LNCaP clone FGC (cell line): Measurements from ENCODE around the gene HDAC11.
"Not testable (repeated sequence)": the region's sequence is repeated elsewhere in the genome, so short reads cannot be mapped to it uniquely, and the experiment has no call there.

Experiments
- DNase-seq: peaks from one replicate; pipeline ENCODE4 v3.0.0-alpha.2; 2011; ENCODE audit warnings: low read depth
- H3K4me3 ChIP-seq: 2 replicates; pipeline ENCODE4 v1.5.1; 2011; ENCODE audit warnings: mild to moderate bottlenecking, low read depth, low read length, control low read depth
- TF ChIP-seq, protein P1 (sequence below): IDR thresholded peaks from 2 replicates; pipeline ENCODE4 v1.5.1; 2012; ENCODE audit warnings: mild to moderate bottlenecking; ENCODE audit not compliant: control insufficient read depth, insufficient read depth; ENCODE audit errors: extremely low read depth

The HDAC11 gene, protein sequence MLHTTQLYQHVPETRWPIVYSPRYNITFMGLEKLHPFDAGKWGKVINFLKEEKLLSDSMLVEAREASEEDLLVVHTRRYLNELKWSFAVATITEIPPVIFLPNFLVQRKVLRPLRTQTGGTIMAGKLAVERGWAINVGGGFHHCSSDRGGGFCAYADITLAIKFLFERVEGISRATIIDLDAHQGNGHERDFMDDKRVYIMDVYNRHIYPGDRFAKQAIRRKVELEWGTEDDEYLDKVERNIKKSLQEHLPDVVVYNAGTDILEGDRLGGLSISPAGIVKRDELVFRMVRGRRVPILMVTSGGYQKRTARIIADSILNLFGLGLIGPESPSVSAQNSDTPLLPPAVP

DNA sequence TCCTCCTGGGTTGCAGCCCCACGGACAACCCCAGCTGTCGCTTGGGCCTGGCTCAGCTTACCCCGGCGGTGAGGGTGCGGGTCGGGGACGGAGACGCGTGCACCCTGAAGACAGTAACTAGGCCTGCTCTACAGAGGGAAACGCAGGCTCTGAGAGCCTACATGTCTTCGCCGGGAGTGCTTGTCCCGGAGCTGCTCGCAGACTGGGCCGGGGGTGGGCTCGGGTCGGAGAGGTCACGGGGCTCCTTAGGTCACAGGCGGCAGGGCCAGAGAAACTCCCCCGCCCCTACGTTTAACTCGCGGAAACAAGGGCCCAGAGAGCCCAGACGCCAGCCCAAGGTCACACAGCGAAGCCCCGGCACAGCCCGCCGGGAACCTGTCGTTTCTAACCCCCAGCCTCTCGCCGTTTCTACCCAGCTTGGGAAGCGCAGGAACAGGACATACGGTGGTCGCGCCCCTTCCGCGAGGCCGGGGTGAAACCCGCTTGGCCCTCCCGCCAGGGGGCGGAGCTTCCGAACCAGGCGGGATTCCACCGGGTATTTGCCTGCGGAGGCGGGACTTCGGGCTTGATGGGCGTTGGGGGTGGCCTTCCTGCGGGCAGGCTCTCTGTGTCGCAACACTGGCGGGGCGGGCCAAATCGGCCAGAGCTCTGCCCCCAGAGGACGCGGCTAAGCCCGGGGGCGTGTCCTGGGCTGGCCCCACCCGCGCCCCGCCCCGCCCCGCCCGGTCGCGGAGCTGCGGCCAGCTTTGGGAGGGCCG is at the start of gene HDAC11:
Gene HDAC11 (plus strand): TSS at position 725 of the 758 bp plus-strand sequence. CDS start 42 bp downstream, outside the sequence.
- TF ChIP-seq, protein P1, sequence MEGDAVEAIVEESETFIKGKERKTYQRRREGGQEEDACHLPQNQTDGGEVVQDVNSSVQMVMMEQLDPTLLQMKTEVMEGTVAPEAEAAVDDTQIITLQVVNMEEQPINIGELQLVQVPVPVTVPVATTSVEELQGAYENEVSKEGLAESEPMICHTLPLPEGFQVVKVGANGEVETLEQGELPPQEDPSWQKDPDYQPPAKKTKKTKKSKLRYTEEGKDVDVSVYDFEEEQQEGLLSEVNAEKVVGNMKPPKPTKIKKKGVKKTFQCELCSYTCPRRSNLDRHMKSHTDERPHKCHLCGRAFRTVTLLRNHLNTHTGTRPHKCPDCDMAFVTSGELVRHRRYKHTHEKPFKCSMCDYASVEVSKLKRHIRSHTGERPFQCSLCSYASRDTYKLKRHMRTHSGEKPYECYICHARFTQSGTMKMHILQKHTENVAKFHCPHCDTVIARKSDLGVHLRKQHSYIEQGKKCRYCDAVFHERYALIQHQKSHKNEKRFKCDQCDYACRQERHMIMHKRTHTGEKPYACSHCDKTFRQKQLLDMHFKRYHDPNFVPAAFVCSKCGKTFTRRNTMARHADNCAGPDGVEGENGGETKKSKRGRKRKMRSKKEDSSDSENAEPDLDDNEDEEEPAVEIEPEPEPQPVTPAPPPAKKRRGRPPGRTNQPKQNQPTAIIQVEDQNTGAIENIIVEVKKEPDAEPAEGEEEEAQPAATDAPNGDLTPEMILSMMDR: no peak
- peak within 1 kb of the TSS; percentile 68 for H3K4me3 ChIP-seq
- DNase-seq: peak; percentile 82

DNA sequence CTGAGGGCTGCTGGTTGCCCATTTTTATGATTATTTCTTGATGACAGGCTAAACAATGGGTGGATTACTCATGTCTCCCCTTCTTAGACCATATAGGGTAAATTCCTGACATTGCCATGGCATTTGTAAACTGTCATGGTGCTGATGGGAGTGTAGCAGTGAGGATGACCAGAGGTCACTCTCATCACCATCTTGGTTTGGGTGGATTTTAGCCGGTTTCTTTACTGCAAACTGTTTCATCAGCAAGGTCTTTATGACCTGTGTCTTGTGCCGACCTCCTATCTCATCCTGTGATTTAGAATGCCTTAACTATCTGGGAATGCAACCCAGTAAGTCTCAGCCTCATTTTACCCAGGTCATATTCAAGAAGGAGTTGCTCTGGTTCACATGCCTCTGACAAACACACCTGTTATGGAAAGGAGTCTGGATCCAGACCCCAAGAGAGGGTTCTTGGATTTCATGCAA is 49.7 kb upstream of the HDAC11 start:
- not testable (repeated sequence) for DNase-seq, H3K4me3 ChIP-seq

DNA sequence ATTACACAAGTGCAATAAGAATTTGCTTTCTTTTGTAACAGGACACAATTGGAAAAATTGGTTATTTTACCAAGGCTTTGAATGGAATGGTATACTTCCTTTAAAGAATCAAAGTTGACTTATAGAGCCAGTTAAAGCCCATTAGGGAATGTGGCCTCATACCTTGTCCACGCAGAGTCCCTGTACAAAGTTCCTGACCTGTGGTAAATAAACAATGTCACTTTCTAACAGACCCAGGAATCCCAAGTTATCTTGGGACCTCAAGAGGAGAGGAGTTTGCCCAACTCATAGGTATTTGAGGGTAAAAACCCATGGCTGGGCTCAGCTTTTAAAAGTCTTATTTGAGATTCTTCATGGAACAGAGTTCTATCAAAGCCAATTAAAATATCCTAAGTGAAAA is 48.0 kb upstream of the HDAC11 start:
- TF ChIP-seq, protein P1: no peak
- H3K4me3 ChIP-seq: no peak overlapping the region
- DNase-seq: no peak

DNA sequence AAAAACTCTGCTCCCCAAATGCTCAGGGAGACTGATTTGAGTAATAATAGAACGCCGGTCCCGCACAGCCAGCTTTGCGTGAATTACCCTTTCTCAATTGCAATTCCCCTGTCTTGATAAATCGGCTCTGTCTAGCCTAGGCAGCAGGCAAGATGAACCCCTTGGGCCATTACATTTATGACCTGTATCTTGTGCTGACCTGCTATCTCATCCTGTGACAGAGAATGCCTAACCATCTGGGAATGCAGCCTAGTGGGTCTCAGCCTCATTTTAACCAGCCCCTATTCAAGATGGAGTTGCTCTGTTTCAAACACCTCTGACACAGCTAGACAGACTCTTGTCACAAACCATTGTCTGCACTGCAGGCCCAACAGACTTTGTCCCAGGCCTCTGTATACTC is 46.2 kb upstream of the HDAC11 start:
- H3K4me3 ChIP-seq: no peak overlapping the region
- TF ChIP-seq, protein P1: no peak
- DNase-seq: no peak

DNA sequence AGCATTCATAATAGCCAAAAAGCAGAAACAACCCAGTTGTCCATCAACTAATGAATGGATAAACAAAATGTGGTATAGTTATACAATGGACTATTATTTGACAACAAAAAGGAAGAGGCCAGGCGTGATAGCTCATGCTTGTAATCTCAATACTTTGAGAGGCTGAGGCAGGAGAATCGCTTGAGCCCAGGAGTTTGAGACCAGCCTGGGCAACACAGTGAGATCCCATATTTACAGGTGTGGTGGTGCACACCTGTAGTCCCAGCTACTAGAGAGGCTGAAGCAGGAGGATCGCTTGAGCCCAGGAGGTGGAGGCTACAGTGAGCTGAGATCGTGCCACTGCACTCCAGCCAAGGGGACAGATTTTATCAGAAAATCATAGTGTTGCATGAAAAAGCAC is 43.9 kb upstream of the HDAC11 start:
- not testable (repeated sequence) for DNase-seq, H3K4me3 ChIP-seq

DNA sequence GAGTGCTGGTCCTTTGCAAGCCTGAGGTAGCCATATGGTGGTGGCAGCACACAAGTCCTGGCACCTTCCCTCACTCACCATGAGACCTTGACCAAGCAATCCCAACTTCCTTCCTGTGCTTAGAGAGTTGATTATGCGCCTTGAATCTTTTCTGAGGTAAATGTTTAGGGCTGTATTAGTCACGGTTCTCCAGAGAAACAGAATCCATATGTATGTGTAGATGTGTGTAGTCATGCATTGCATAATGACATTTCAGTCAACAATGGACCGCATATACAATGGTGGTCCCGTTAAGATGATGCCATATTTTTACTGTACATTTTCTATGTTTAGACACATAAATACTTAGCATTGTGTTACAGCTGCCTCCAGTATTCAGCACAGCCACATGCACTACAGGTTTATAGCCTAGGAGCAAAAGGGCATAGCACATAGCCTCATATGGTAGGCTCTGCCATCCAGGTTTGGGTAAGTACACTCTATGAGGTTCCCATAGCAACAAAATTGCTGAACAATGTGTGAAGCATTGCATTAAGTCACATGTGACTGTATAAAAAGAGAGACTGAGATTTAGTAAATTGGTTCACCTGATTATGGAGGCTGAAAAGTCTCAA is 39.8 kb upstream of the HDAC11 start:
- H3K4me3 ChIP-seq: no peak overlapping the region
- TF ChIP-seq, protein P1: no peak
- DNase-seq: no peak

DNA sequence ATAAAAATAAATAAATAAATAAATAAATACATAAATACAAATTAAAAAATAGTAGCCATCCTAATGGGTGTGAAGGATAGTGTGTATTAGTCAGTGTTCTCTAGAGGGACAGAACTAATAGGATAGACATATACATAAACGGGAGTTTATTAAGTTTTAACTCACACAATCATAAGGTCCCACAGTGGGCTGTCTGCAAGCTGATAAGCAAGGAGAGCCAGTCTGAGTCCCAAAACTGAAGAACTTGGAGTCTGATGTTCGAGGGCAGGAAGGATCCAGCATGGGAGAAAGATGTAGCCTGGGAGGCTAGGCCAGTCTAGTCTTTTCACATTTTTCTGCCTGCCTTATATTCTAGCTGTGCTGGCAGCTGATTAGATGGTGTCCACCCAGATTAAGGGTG is 37.2 kb upstream of the HDAC11 start:
- not testable (repeated sequence) for DNase-seq, H3K4me3 ChIP-seq

DNA sequence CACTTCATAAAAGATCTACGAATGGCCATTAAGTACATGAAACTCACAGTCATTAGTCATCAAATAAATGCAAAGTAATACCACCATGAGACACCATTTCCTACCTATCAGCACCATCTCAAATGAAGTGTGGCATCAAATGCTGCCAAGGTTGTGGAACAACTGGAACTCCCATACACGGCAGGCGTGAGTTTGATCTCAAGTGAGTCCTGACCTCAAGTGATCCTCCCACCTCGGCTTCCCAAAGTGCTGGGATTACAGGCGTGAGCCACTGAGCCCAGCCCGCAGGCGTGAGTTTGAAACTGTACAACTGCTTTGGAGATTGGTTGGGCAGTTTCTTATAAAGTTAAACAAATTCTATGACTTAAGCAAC is 28.8 kb upstream of the HDAC11 start:
- peak; percentile 25 for DNase-seq
- TF ChIP-seq, protein P1: no peak
- H3K4me3 ChIP-seq: peak overlapping the region; percentile 67
